Measurements from ENCODE around the gene ARHGEF3. TPM values are rescaled to one million over a fixed set of nuclear protein-coding genes. Genes with fewer than 3 reads are reported as not detected.

ARHGEF3 gene
- polyA plus RNA-seq, 1 donor from 2014 or later, result 4.1 TPM

GRCh38 chr3:56787784-56788256 lies 13.9 kb downstream of the ARHGEF3 start:
- Histone ChIP-seq H3K27me3 (ENCODE audit: insufficient read depth, low read depth, low read length) (no peaks in the 10 kb centered on the region), H3K27ac (ENCODE audit: low read length) (no peak overlapping the region), H3K9ac (ENCODE audit: low read length) (no peak overlapping the region), H3K4me3 (ENCODE audit: low read length) (no peak overlapping the region), H3F3A (ENCODE audit: insufficient read depth, low read length, poor library complexity, severe bottlenecking) (no peaks in the 10 kb centered on the region), H3K79me2 (replicated peaks; ENCODE audit: insufficient read depth, low read length) (no peaks in the 10 kb centered on the region), H3K4me2 (ENCODE audit: low read length) (no peak overlapping the region), H3K36me3 (ENCODE audit: insufficient read depth, low read length) (no peaks in the 10 kb centered on the region), H4K20me1 (ENCODE audit: insufficient read depth) (no peaks in the 10 kb centered on the region), H3K9me3 (ENCODE audit: low read length) (no peaks in the 10 kb centered on the region), H2AFZ (ENCODE audit: low read depth, low read length) (no peak overlapping the region), H3K9me2 (ENCODE audit: insufficient read depth, low read length) (no peaks in the 10 kb centered on the region)
- TF ChIP-seq RAD21 (conservative IDR thresholded peaks at IDR 0.05) (no peak), EP300 (conservative IDR thresholded peaks at IDR 0.05; ENCODE audit: poor library complexity, severe bottlenecking) (no peak), MXI1 (conservative IDR thresholded peaks at IDR 0.05; ENCODE audit: poor library complexity, severe bottlenecking) (no peak), CTCF (IDR thresholded peaks at IDR 0.05; ENCODE audit: poor library complexity, severe bottlenecking) (no peak), SMC3 (conservative IDR thresholded peaks at IDR 0.05; ENCODE audit: poor library complexity) (no peak), REST (IDR thresholded peaks at IDR 0.05; ENCODE audit: borderline replicate concordance) (no peak), POLR2AphosphoS5 (IDR thresholded peaks at IDR 0.05) (no peak), TAF1 (IDR thresholded peaks at IDR 0.05; ENCODE audit: low read depth) (no peak), EZH2 (IDR thresholded peaks at IDR 0.05; ENCODE audit: borderline replicate concordance, insufficient read depth, low read length, poor library complexity, severe bottlenecking) (no peak)

- TF ChIP-seq TAF1 (IDR thresholded peaks at IDR 0.05; ENCODE audit: low read depth) (no peak), EZH2 (IDR thresholded peaks at IDR 0.05; ENCODE audit: borderline replicate concordance, insufficient read depth, low read length, poor library complexity, severe bottlenecking) (no peak), REST (IDR thresholded peaks at IDR 0.05; ENCODE audit: borderline replicate concordance) (no peak), POLR2AphosphoS5 (IDR thresholded peaks at IDR 0.05) (no peak), CTCF (IDR thresholded peaks at IDR 0.05; ENCODE audit: poor library complexity, severe bottlenecking) (no peak), SMC3 (conservative IDR thresholded peaks at IDR 0.05; ENCODE audit: poor library complexity) (no peak), RAD21 (conservative IDR thresholded peaks at IDR 0.05) (no peak), MXI1 (conservative IDR thresholded peaks at IDR 0.05; ENCODE audit: poor library complexity, severe bottlenecking) (no peak), EP300 (conservative IDR thresholded peaks at IDR 0.05; ENCODE audit: poor library complexity, severe bottlenecking) (no peak)
- H3K27ac ChIP-seq (ENCODE audit: low read length), result no peak overlapping the region
- H3K9ac ChIP-seq (ENCODE audit: low read length), result no peak overlapping the region
- no peaks in the 10 kb centered on the region for H3K36me3 ChIP-seq (ENCODE audit: insufficient read depth, low read length)
- H3K4me3 ChIP-seq (ENCODE audit: low read length), result no peak overlapping the region
- H4K20me1 ChIP-seq (ENCODE audit: insufficient read depth), result no peaks in the 10 kb centered on the region
- no peak overlapping the region for H2AFZ ChIP-seq (ENCODE audit: low read depth, low read length)
- H3K4me2 ChIP-seq (ENCODE audit: low read length), result no peak overlapping the region
- no peaks in the 10 kb centered on the region for H3K9me3 ChIP-seq (ENCODE audit: low read length)
- no peaks in the 10 kb centered on the region for H3K9me2 ChIP-seq (ENCODE audit: insufficient read depth, low read length)
- no peaks in the 10 kb centered on the region for H3F3A ChIP-seq (ENCODE audit: insufficient read depth, low read length, poor library complexity, severe bottlenecking)
- H3K79me2 ChIP-seq (replicated peaks; ENCODE audit: insufficient read depth, low read length), result no peaks in the 10 kb centered on the region
- no peaks in the 10 kb centered on the region for H3K27me3 ChIP-seq (ENCODE audit: insufficient read depth, low read depth, low read length)
Observed at GRCh38 chr3:56787258-56787775, 14.4 kb downstream of the ARHGEF3 start.
